Lower leg skin (tissue), 4 donors: ENCODE measurements around the gene VRK3. TPM values are rescaled to one million over a fixed set of nuclear protein-coding genes. Genes with fewer than 3 reads are reported as not detected.
"Not testable (repeated sequence)": the region's sequence is repeated elsewhere in the genome, so short reads cannot be mapped to it uniquely, and the experiment has no call there.

Source experiments
- DNase-seq, 2 donors: peaks; one replicate each; pipeline ENCODE4 v3.0.0-alpha.2; 2019; ENCODE audit warnings: low spot score in 2 of 2
- H3K4me3 ChIP-seq: fragments of 200-600 bp; sonication (generic); 2 replicates; pipeline ENCODE4 v1.5.1; 2017; ENCODE audit warnings: mild to moderate bottlenecking, low read depth; ENCODE audit not compliant: poor library complexity, severe bottlenecking
- CTCF ChIP-seq, 3 donors: fragments of 450-650 bp; IDR thresholded peaks; one replicate each; pipeline ENCODE4 v1.5.1; 2016; ENCODE audit warnings: antibody characterized with exemption in 3 of 3, mild to moderate bottlenecking in 3 of 3, moderate library complexity in 2 of 3
- POLR2A ChIP-seq, 2 donors: fragments of 450-650 bp; IDR thresholded peaks; one replicate each; pipeline ENCODE4 v1.6.1; 2016 to 2017; ENCODE audit warnings: antibody characterized with exemption in 2 of 2, mild to moderate bottlenecking in 1 of 2, moderate library complexity in 1 of 2
- WGBS, 2 donors: methylation state at CpG; one replicate each; pipeline ENCODE4 v1.1.5; 2018; 5-methylcytosine and 5-hydroxymethylcytosine counted together
- intact Hi-C: fragments of 100-400 bp; cut with DNase I; formaldehyde crosslinking; loops from one replicate; pipeline ENCODE4 v1.15.0; 2023; ENCODE audit warnings: low total_unique reads
- total RNA-seq, 4 donors: library from RNA; depleted of rRNA; stranded (reverse); fragments of >200 nt; gene quantifications; one replicate each; pipeline ENCODE4 v1.1.0, GENCODE V29; 2016

VRK3 gene
- total RNA-seq, 4 donors from 2014 or later, result 16.6 to 56.4 (median 29.7) TPM

- 87 to 91% methylated on average over 8 to 9 of the region's 9 CpGs for WGBS, 2 donors
- DNase-seq, result no peak
- H3K4me3 ChIP-seq, result no peak overlapping the region
- intact Hi-C loops, result no loop called here
- no peak for TF ChIP-seq POLR2A (IDR thresholded peaks at IDR 0.05)
- no peak for TF ChIP-seq CTCF (IDR thresholded peaks at IDR 0.05)
Observed at GRCh38 chr19:49951806-49952478, 73.2 kb downstream of the VRK3 start.

GRCh38 chr19:49950956-49951526 is 74.1 kb downstream of the VRK3 start:
- intact Hi-C loops, result no loop called here
- no peak for DNase-seq
- TF ChIP-seq CTCF (IDR thresholded peaks at IDR 0.05) (no peak), POLR2A (IDR thresholded peaks at IDR 0.05) (no peak)
- no peak overlapping the region for H3K4me3 ChIP-seq
- WGBS, 2 donors, result 86 to 89% methylated on average over 13 of the region's 13 CpGs

- WGBS, 2 donors, result 90% methylated on average over 5 of the region's 5 CpGs
- TF ChIP-seq POLR2A (IDR thresholded peaks at IDR 0.05) (no peak), CTCF (IDR thresholded peaks at IDR 0.05) (no peak)
- no peak for DNase-seq
- no peak overlapping the region for H3K4me3 ChIP-seq
- intact Hi-C loops, result no loop called here
Observed at GRCh38 chr19:49950590-49950948, 74.6 kb downstream of the VRK3 start.

- H3K4me3 ChIP-seq, result no peak overlapping the region
- DNase-seq, result no peak
- TF ChIP-seq POLR2A (IDR thresholded peaks at IDR 0.05) (no peak), CTCF (IDR thresholded peaks at IDR 0.05) (no peak)
- intact Hi-C loops, result no loop called here
- WGBS, 2 donors, result 78 to 82% methylated on average over 11 of the region's 11 CpGs
Observed at GRCh38 chr19:49949742-49950589, 75.2 kb downstream of the VRK3 start.

GRCh38 chr19:49946415-49946814 is 78.8 kb downstream of the VRK3 start:
- no peak for DNase-seq
- TF ChIP-seq CTCF (IDR thresholded peaks at IDR 0.05) (no peak), POLR2A (IDR thresholded peaks at IDR 0.05) (no peak)
- intact Hi-C loops, result no loop called here
- H3K4me3 ChIP-seq, result no peak overlapping the region
- 74 to 91% methylated on average over 8 of the region's 8 CpGs for WGBS, 2 donors

- 86 to 88% methylated on average over 5 of the region's 5 CpGs for WGBS, 2 donors
- not testable (repeated sequence) for H3K4me3 ChIP-seq, DNase-seq
- intact Hi-C loops, result loop anchor here (5.0 kb wide), 1 partner anchor 38 kb away; no protein-coding TSS in a partner anchor
Observed at GRCh38 chr19:49944567-49944966, 80.6 kb downstream of the VRK3 start.
